Globus pallidus (tissue), 1 donor: ENCODE measurements around the gene AKIRIN2.
"Not testable (repeated sequence)": the region's sequence is repeated elsewhere in the genome, so short reads cannot be mapped to it uniquely, and the experiment has no call there.

ENCODE experiments used
- DNase-seq: peaks from one replicate; pipeline ENCODE4 v3.0.0-alpha.2; 2015; ENCODE audit warnings: low spot score

The AKIRIN2 gene

GRCh38 chr6:87718662-87719433 lies 16.8 kb upstream of the AKIRIN2 start:
- no peak for DNase-seq

- DNase-seq, result no peak
Measured at GRCh38 chr6:87716928-87717614, 15.0 kb upstream of the AKIRIN2 start.

- DNase-seq, result no peak
Measured at GRCh38 chr6:87714093-87714842, 12.2 kb upstream of the AKIRIN2 start.

GRCh38 chr6:87712713-87713112 lies 10.7 kb upstream of the AKIRIN2 start:
- DNase-seq, result not testable (repeated sequence)

- no peak for DNase-seq
Measured at GRCh38 chr6:87710090-87710489, 8.1 kb upstream of the AKIRIN2 start.

- not testable (repeated sequence) for DNase-seq
Measured at GRCh38 chr6:87708581-87709427, 6.8 kb upstream of the AKIRIN2 start.

GRCh38 chr6:87706187-87706966 lies 4.3 kb upstream of the AKIRIN2 start:
- DNase-seq, result no peak

GRCh38 chr6:87705070-87705691 lies 3.1 kb upstream of the AKIRIN2 start:
- no peak for DNase-seq

- not testable (repeated sequence) for DNase-seq
Measured at GRCh38 chr6:87703039-87703438, 1.0 kb upstream of the AKIRIN2 start.

- no peak for DNase-seq
Measured at GRCh38 chr6:87702589-87702945, 534 bp upstream of the AKIRIN2 start.

GRCh38 chr6:87701344-87701675 lies 723 bp downstream of the AKIRIN2 start:
- DNase-seq, result no peak

GRCh38 chr6:87700397-87701343 lies 1.4 kb downstream of the AKIRIN2 start:
- DNase-seq, result peak; percentile 52

GRCh38 chr6:87699576-87699975 lies 2.5 kb downstream of the AKIRIN2 start:
- DNase-seq, result no peak

GRCh38 chr6:87698547-87699006 lies 3.5 kb downstream of the AKIRIN2 start:
- DNase-seq, result no peak

- DNase-seq, result peak; percentile 76
Measured at GRCh38 chr6:87697581-87698546, 4.2 kb downstream of the AKIRIN2 start.

- not testable (repeated sequence) for DNase-seq
Measured at GRCh38 chr6:87696817-87697216, 5.2 kb downstream of the AKIRIN2 start.

- DNase-seq, result no peak
Measured at GRCh38 chr6:87692086-87692485, 9.9 kb downstream of the AKIRIN2 start.

- DNase-seq, result no peak
Measured at GRCh38 chr6:87690441-87690840, 11.6 kb downstream of the AKIRIN2 start.
